HEK293 (cell line): ENCODE data around the gene ZBTB38.
A peak's percentile ranks its signal among the peaks of the same experiment; 100 is the strongest.

Experiments
- CTCF ChIA-PET: fragments of 350-600 bp; formaldehyde crosslinking; extraction: SDS; loops from one replicate; lab custom pipeline; 2021; ENCODE audit warnings: antibody characterized with exemption; lab: Yijun Ruan, JAX
- POLR2A ChIA-PET: fragments of 300-600 bp; formaldehyde crosslinking; extraction: SDS; loops from one replicate; lab custom pipeline; 2020; ENCODE audit warnings: antibody characterized with exemption, inconsistent platforms; lab: Yijun Ruan, JAX
- H3K27ac ChIP-seq: fragments of 200-500 bp; sonication (Bioruptor generic); 2 replicates; pipeline ENCODE4 v1.5.1; 2014; ENCODE audit warnings: low read depth, low read length, control low read depth, inconsistent platforms; ENCODE audit errors: extremely low read depth
- H3K36me3 ChIP-seq, 2 experiments: fragments of 200-500 bp in 1 of 2; sonication (Bioruptor generic) in 1 of 2; 1 replicate in 1 of 2; 2 replicates in 1 of 2; pipeline ENCODE4 v1.5.1; 2014 to 2017; ENCODE audit warnings: inconsistent platforms in 2 of 2, low read length in 2 of 2; ENCODE audit not compliant: control insufficient read depth in 2 of 2, insufficient read depth in 1 of 2
- H3K4me1 ChIP-seq: fragments of 200-500 bp; sonication (Bioruptor generic); 2 replicates; pipeline ENCODE4 v1.5.1; 2014; ENCODE audit warnings: mild to moderate bottlenecking, low read length, inconsistent platforms; ENCODE audit not compliant: control insufficient read depth, insufficient read depth
- H3K4me3 ChIP-seq: 2 replicates; pipeline ENCODE4 v1.5.1; 2011; ENCODE audit warnings: low read depth, mild to moderate bottlenecking, control low read depth, low read length, moderate library complexity
- H3K9me3 ChIP-seq: fragments of 200-500 bp; sonication (Bioruptor generic); 2 replicates; pipeline ENCODE4 v1.5.1; 2014; ENCODE audit warnings: low read depth, low read length, inconsistent platforms; ENCODE audit not compliant: control insufficient read depth, insufficient read depth
- CTCF ChIP-seq: fragments of 450-650 bp; formaldehyde crosslinking; IDR thresholded peaks from 2 replicates; pipeline ENCODE4 v1.5.1; 2016; ENCODE audit warnings: missing biosample characterization, missing genetic modification characterization
- GLIS1 ChIP-seq: fragments of 450-650 bp; formaldehyde crosslinking; IDR thresholded peaks from 2 replicates; pipeline ENCODE4 v1.5.1; 2016; ENCODE audit warnings: missing biosample characterization, missing genetic modification characterization
- HIC1 ChIP-seq: fragments of 450-650 bp; formaldehyde crosslinking; IDR thresholded peaks from 2 replicates; pipeline ENCODE4 v1.5.1; 2016; ENCODE audit warnings: missing biosample characterization, missing genetic modification characterization
- KLF1 ChIP-seq: fragments of 450-650 bp; formaldehyde crosslinking; IDR thresholded peaks from 2 replicates; pipeline ENCODE4 v1.5.1; 2016; ENCODE audit warnings: missing biosample characterization, missing genetic modification characterization
- MZF1 ChIP-seq: fragments of 450-650 bp; formaldehyde crosslinking; IDR thresholded peaks from 2 replicates; pipeline ENCODE4 v1.5.1; 2017; ENCODE audit warnings: missing biosample characterization, missing genetic modification characterization, borderline replicate concordance
- PRDM1 ChIP-seq: fragments of 450-650 bp; formaldehyde crosslinking; IDR thresholded peaks from 2 replicates; pipeline ENCODE4; 2016; ENCODE audit warnings: missing biosample characterization, missing genetic modification characterization
- RBAK ChIP-seq: fragments of 450-650 bp; formaldehyde crosslinking; IDR thresholded peaks from 2 replicates; pipeline ENCODE4 v1.5.1; 2016; ENCODE audit warnings: missing biosample characterization, missing genetic modification characterization
- REPIN1 ChIP-seq: fragments of 450-650 bp; formaldehyde crosslinking; IDR thresholded peaks from 2 replicates; pipeline ENCODE4 v1.5.1; 2017; ENCODE audit warnings: missing biosample characterization, missing genetic modification characterization, low read depth
- ZBTB21 ChIP-seq: fragments of 450-650 bp; formaldehyde crosslinking; IDR thresholded peaks from 2 replicates; pipeline ENCODE4 v1.5.1; 2017; ENCODE audit warnings: missing biosample characterization, missing genetic modification characterization
- ZNF112 ChIP-seq: fragments of 450-650 bp; formaldehyde crosslinking; IDR thresholded peaks from 2 replicates; pipeline ENCODE4 v1.5.0; 2017; ENCODE audit warnings: missing biosample characterization, missing genetic modification characterization
- ZNF146 ChIP-seq: fragments of 450-650 bp; formaldehyde crosslinking; IDR thresholded peaks from 2 replicates; pipeline ENCODE4 v1.5.1; 2016; ENCODE audit warnings: missing biosample characterization, missing genetic modification characterization
- ZNF155 ChIP-seq: fragments of 450-650 bp; formaldehyde crosslinking; IDR thresholded peaks from 2 replicates; pipeline ENCODE4 v1.5.1; 2016; ENCODE audit warnings: missing biosample characterization, missing genetic modification characterization
- ZNF157 ChIP-seq: fragments of 450-650 bp; formaldehyde crosslinking; IDR thresholded peaks from 2 replicates; pipeline ENCODE4 v1.5.1; 2016; ENCODE audit warnings: missing biosample characterization, missing genetic modification characterization
- ZNF202 ChIP-seq: fragments of 450-650 bp; formaldehyde crosslinking; IDR thresholded peaks from 2 replicates; pipeline ENCODE4 v1.5.1; 2016; ENCODE audit warnings: missing biosample characterization, missing genetic modification characterization, borderline replicate concordance
- ZNF366 ChIP-seq: fragments of 450-650 bp; formaldehyde crosslinking; conservative IDR thresholded peaks from 2 replicates; pipeline ENCODE4 v1.5.1; 2016; ENCODE audit warnings: missing biosample characterization, missing genetic modification characterization
- ZNF473 ChIP-seq: fragments of 450-650 bp; formaldehyde crosslinking; IDR thresholded peaks from 2 replicates; pipeline ENCODE4 v1.5.1; 2017; ENCODE audit warnings: missing biosample characterization, missing genetic modification characterization
- ZNF626 ChIP-seq: fragments of 450-650 bp; sonication (Bioruptor Pico); formaldehyde crosslinking; IDR thresholded peaks from 2 replicates; pipeline ENCODE4 v1.5.1; 2018; ENCODE audit warnings: missing biosample characterization, missing genetic modification characterization, inconsistent platforms
- ZNF654 ChIP-seq: fragments of 450-650 bp; formaldehyde crosslinking; IDR thresholded peaks from 2 replicates; pipeline ENCODE4 v1.5.1; 2016; ENCODE audit warnings: low read depth, missing biosample characterization, missing genetic modification characterization
- ZNF777 ChIP-seq: fragments of 450-650 bp; formaldehyde crosslinking; IDR thresholded peaks from 2 replicates; pipeline ENCODE4 v1.5.1; 2017; ENCODE audit warnings: missing biosample characterization, missing genetic modification characterization, borderline replicate concordance
- ZNF791 ChIP-seq: fragments of 450-650 bp; formaldehyde crosslinking; IDR thresholded peaks from 2 replicates; pipeline ENCODE4 v1.5.1; 2016; ENCODE audit warnings: missing biosample characterization, missing genetic modification characterization
- TF ChIP-seq, protein P1 (sequence below): sonication (generic); formaldehyde crosslinking; IDR thresholded peaks from 2 replicates; pipeline ENCODE4 v1.8.1; 2022; ENCODE audit warnings: mild to moderate bottlenecking, moderate library complexity, missing genetic modification reagents

The ZBTB38 gene

GRCh38 chr3:141333836-141334626 lies 34.3 kb upstream of the ZBTB38 start:
- TF ChIP-seq ZBTB21 (tag by site-specific recombination), result no peak
- TF ChIP-seq ZNF366 (tag by site-specific recombination), result peak; percentile 84
- no peaks in the 10 kb centered on the region for H3K36me3 ChIP-seq
- H3K9me3 ChIP-seq, result no peaks in the 10 kb centered on the region
- H3K4me1 ChIP-seq, result no peaks in the 10 kb centered on the region
- no peak overlapping the region for H3K4me3 ChIP-seq
- ChIA-PET POLR2A (no interaction called here), CTCF (interaction anchor here (0.5 to 1.5 kb wide), 2 partner anchors 121 to 1320 kb away, joined by 4 to 5 read pairs; no protein-coding TSS in a partner anchor)
- H3K27ac ChIP-seq, result no peak overlapping the region

GRCh38 chr3:141334627-141335250 lies 33.6 kb upstream of the ZBTB38 start:
- TF ChIP-seq KLF1 (tag by site-specific recombination) (no peak), MZF1 (no peak), ZNF654 (no peak), PRDM1 (no peak), RBAK (no peak), ZNF791 (tag by site-specific recombination) (no peak), CTCF (no peak), HIC1 (no peak), ZNF626 (tag by site-specific recombination) (no peak), ZNF473 (tag by site-specific recombination) (no peak), ZNF157 (tag by site-specific recombination) (no peak), ZNF146 (no peak), ZNF155 (no peak), ZNF112 (tag by site-specific recombination) (no peak), REPIN1 (tag by site-specific recombination) (no peak), ZNF777 (no peak), ZNF202 (no peak), GLIS1 (tag by site-specific recombination) (no peak)
- TF ChIP-seq, protein P1, sequence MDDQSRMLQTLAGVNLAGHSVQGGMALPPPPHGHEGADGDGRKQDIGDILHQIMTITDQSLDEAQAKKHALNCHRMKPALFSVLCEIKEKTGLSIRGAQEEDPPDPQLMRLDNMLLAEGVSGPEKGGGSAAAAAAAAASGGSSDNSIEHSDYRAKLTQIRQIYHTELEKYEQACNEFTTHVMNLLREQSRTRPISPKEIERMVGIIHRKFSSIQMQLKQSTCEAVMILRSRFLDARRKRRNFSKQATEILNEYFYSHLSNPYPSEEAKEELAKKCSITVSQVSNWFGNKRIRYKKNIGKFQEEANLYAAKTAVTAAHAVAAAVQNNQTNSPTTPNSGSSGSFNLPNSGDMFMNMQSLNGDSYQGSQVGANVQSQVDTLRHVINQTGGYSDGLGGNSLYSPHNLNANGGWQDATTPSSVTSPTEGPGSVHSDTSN (CRISPR knock-in tag), result no peak
- Histone ChIP-seq H3K9me3 (no peaks in the 10 kb centered on the region), H3K4me3 (no peak overlapping the region), H3K36me3 (no peaks in the 10 kb centered on the region), H3K27ac (no peak overlapping the region), H3K4me1 (no peaks in the 10 kb centered on the region)
- CTCF ChIA-PET, result interaction anchor here (0.6 to 1.5 kb wide), 2 partner anchors 26 to 120 kb away, joined by 4 to 5 read pairs; no protein-coding TSS in a partner anchor
- POLR2A ChIA-PET, result no interaction called here
